ENCODE data around the gene ARPC1A.
"Not testable (repeated sequence)": the region's sequence is repeated elsewhere in the genome, so short reads cannot be mapped to it uniquely, and the experiment has no call there.

The ARPC1A gene

DNA sequence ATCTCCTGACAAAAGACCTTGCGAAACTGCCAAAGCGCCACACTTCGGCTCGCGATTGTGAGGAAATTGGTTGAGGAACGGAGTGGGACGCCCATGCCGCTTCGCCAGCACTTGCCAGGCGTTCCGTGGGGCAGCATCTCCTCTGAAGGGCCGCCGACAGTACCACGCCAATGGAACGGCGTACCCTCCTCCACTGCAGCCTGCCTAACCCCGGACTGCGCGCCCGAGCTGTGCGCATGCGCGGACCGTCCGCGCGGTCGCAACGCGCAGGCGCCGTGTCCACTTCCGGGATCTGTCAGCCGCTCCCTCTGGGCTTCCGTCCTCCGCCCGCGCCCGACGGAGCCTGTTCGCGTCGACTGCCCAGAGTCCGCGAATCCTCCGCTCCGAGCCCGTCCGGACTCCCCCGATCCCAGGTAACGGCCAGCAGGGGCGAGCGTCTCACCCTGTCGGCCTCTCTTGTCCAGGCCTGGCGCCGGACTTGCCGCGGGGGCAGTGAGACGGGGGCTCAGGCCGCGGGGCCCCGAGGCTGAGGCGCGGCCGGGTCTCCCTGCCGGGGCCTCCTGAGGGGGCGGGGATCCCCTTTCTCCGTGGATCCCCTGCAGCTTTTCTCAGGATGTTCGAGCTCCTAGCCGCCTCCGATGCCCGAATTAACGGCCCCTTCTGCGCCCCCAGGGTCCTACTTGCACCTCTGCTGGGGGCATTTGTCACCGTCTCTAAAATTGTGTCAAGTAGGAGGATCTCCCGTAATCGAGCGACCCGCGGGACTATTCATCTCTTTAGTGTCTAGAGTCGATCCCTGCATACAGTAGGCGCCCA lies at the start of gene ARPC1A:
ARPC1A (plus strand) TSS at position 307 of the 816 bp plus-strand sequence. CDS start 7,456 bp downstream, outside the sequence.
- DNase-seq = peak; percentile 95 to 98 (median 98)

DNA sequence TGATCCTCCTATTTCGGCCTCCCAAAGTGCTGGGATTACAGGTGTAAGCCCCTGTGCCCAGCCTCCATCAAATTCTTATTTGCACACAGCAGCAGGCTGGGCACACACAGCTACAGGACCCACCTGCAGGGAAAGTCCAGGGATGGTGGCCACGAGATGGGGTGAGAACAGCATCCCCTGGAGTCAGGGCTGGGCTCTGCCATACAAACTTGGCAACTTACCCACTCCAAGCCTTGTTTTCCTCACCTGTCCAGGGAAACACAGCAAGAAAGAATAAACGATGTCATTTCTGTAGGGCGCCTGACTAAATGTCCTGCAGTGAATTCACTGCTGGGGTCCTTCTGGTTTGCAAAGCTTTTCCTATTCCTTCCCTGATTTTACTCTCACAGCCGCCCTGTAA lies 47.5 kb upstream of the ARPC1A start:
- DNase-seq = no peak

DNA sequence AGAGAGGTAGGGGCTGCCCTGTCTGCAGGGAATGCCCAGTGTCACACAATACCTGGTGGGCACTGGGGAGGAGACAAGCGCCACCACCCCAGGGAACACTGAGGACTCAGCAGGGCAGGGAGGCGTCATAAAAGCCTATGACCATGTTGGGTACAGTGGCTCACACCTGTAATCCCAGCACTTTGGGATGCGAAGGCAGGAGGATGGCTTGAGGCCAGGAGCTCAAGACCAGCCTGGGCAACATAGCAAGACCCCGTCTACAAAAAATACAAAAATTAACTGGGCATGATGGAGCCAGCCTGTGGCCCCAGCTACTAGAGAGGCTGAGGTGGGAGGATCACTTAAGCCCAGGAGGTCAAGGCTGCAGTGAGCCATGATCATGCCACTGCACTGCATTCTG lies 41.5 kb upstream of the ARPC1A start:
- DNase-seq = not testable (repeated sequence)

DNA sequence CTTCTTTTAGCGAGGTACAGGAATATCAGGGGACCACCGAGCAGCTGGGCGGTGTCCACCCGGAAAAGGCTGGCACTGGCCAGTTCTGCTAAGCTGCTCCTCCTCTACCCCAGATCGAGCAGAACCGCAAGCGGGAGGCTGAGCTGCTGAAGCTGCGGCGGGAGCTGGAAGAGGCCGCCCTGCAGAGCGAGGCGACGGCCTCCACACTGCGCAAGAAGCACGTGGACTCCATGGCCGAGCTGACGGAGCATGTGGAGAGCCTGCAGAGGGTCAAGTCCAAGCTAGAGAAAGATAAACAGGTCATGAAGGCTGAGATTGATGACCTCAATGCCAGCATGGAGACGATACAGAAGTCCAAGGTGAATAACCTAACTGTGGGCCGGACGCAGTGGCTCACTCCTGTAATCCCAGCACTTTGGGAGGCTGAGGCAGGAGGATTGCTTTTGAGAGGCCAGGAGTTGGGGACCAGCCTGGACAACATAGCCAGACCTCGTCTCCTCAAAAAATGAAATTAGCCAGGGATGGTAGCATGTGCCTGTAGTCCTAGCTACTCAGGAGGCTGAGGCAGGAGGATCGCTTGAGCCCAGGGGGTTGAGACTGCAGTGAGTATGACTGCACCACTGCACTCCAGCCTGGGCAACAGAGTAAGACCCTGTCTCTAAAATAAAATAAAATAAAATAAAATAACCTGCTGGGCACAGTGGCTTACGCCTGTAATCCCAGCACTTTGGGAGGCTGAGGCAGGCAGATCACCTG lies 37.7 kb upstream of the ARPC1A start:
- no peak for DNase-seq

DNA sequence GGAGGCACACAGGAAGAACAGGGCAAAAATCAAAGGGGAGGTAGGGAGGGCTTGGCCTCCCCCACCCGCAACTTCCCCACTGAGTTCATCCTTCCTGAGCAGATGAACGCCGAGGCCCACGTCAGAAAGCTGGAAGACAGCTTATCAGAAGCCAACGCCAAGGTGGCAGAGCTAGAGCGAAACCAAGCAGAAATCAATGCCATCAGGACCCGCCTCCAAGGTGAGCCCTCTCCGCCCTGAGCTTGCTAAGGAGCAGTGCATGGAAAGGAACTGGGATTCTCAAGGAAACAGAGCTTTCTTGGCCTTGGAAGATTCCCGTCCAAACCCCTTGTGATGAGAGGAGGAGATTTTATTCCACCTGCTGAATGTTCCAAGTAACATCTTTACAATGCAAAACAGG lies 36.5 kb upstream of the ARPC1A start:
- no peak for DNase-seq

DNA sequence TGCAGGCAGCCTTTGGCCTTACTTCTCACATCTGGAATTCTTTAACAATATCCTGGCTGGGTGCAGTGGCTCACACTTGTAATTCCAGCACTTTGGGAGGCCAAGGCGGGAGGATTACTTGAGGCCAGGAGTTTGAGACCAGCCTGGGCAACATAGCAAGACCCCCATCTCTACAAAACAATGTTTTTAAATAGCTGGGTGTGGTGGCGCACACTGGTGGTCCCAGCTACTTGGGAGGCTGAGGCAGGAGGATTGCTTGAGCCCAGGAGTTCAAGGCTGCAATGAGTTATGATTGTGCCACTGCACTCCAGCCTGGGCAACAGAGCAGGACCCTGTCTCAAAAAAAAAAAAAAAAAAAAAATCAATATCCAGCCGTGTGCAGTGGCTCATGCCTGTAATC lies 35.5 kb upstream of the ARPC1A start:
- DNase-seq = not testable (repeated sequence)

DNA sequence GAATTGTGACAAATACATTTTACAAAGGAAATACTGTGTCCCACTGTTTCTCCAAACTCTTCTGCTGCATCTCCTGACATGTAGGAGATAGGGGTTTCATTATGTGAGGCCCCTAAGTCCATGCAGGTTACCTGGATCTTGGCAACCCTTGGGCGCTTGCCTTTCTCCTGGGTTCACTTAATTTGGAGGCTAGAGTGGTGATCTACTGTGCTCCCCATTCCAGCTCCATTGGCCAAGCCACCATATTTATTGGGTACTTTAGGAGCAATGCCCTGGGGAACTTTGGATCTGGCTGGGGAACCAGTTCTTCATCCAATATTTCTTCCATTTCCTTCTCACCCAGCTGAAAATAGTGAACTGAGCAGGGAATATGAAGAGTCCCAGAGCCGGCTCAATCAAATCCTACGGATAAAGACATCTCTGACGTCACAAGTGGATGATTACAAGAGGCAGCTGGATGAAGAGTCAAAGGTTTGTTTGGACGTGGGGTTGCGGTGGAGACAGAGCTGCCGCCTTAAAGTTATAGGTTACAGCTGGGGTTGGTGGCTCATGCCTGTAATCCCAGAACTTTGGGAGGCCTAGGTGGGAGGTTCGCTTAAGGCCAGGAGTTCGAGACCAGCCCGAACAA lies 34.6 kb upstream of the ARPC1A start:
- no peak for DNase-seq

DNA sequence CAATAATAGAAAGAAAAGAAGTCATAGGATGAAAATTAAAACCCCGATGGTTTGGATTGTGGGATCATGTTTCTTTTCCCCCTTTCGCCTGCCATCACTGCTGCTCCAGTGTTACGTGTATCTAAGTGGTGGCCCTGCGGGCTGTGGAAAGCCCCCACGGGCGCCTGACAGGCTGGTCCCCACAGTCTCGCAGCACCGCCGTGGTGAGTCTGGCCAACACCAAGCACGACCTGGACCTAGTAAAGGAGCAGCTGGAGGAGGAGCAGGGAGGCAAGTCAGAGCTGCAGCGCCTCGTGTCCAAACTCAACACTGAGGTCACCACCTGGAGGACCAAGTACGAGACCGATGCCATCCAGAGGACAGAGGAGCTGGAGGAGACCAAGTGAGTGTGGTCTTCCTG lies 33.6 kb upstream of the ARPC1A start:
- DNase-seq = no peak

DNA sequence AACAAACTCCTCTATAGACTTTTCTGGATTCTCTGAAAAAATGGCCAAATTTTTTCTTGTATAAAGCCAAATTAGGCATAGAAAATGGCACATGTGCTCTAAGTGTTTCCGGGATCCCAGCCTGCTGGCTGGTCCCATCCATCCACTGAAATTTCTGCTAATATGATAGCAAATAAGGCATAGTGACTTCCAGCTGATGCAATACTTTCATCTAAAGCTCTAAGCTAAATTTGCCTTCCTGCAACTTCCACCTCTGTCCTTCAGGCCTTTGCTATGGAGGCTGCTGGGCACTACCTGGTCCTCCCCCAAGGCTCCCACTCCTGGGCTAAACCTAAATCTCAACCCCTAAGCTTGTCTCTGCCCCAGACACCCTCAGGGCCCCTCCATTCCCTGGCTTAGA lies 32.5 kb upstream of the ARPC1A start:
- no peak for DNase-seq

DNA sequence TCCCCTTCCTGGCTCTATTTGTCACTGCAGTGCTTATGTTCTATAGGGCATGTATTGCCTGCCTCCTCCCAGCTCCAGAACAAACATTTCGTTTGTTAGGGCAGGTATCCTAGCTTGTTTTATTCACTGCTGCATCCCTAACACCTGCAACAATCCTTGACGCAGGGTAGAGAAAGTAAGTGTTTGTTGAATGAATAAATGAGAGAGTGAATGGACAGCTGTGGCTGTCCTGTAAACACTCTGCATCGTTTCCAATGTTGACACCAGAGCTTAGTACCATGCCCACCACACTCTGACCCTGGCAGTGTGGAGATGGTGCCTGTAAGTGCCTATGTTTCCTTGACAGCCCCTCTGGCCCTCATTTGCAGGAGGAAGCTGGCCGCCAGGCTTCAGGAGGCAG lies 32.0 kb upstream of the ARPC1A start:
- DNase-seq = no peak

DNA sequence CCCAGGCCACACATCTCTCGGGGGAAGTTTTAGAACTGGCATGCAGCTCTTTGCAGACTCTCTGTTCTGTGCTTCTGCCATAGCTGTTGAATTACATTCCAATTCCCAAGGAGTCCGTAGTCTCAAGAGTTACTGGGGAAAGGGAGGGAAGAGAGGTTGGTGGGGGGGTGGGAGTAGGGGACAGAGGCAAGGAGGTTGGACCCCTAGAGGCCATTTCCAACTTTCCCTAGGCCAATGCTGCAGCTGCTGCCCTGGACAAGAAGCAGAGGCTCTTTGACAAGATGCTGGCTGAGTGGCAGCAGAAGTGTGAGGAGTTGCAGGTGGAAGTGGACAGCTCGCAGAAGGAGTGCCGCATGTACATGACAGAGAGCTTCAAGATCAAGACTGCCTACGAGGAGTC lies 29.2 kb upstream of the ARPC1A start:
- DNase-seq = no peak

DNA sequence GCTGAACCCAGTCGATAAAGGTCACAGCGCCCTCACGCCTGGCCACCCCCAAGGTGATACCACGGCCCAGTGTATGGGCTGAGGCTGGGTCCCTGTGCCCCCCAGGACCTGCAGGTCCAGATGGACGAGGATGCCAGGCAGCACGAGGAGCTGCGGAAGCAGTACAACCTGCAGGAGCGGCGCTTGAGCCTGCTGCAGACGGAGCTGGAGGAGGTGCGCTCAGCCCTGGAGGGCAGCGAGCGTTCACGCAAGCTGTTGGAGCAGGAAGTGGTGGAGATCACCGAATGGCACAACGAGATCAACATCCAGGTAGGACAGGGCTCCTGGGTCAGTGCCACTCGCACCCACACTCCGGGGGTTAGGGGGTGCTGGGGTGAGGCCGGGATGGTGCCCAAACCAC lies 24.2 kb upstream of the ARPC1A start:
- DNase-seq = no peak

DNA sequence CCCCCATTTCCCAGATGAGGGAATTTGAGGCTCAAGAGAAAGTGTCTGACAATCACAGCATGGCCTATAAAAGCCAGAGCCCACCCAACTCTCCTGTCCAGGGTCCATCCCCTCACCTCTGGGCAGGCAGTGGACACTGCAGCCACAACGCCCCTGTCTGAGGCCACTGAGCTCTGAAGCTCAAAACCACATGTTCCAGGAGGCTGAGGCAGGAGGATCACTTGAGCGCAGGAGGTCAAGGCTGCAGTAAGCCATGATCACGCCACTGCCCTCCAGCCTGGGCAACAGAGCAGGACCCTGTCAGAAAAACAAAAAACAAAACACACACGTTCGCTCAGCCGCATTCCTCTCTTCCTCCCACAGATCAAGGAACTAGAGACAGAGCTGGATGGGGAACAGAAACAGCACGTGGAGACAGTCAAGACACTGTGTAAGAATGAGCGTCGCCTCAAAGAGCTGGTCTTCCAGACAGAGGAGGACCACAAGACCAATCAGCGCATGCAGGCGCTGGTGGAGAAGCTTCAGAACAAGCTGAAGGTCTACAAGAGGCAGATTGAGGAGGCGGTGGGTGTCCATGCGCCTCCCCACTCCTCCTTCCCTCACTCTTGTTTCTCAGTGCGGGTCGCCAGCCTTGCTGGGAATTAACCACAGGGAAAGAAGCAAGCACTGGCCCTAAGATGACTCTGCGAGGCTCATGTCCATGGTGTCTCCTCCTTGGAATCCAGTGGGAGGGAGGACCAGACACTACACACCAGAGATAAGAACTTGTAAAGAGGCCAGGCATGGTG lies 20.0 kb upstream of the ARPC1A start:
- DNase-seq = peak in 1 of 3 donors; percentile 16

DNA sequence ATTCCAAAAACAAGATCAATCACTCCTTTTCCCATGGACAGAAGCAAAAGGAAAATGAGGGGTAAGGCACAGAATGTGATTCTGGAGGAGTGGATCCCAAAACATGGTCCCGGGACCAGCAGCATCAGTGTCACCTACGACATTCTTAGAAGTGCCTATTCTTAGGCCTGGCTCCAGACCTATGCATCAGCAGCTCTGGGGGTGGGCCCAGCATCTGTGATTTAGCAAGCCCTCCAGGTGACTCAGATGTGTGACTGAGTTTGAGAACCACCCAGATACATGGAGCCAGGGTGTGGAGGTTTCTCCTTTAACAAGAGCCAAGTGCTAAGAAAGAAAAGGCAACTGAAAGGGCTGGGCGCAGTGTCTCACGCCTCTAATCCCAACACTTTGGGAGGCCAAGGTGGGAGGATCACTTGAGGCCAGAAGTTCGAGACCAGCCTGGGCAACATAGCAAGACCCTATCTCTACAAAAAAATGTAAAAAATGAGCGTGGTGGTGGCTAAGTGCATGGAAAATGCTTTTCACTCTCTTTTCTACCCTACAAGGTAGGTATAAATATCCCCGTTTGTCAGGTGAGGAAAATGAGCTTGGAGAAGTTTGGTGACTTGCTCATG lies 17.1 kb upstream of the ARPC1A start:
- DNase-seq = no peak

DNA sequence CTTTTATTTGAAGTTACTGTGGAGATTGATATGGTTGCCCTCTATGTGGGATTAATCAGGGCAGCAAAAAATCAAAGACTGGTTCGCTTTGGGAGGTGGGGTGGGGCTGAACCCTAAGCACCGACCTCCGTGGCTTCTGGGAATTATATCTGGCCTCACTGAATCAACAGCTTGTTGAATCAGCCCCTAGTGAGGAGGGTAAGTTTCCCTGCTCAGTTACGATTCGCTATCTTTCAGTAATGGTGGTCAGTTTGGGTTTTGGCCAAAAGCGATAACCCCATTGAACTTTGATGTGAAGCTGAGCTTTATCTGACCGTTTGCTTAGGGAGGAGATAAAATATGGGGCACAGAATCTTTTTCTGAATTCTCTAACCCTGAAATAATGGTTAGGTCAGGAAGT lies 16.6 kb upstream of the ARPC1A start:
- no peak for DNase-seq

DNA sequence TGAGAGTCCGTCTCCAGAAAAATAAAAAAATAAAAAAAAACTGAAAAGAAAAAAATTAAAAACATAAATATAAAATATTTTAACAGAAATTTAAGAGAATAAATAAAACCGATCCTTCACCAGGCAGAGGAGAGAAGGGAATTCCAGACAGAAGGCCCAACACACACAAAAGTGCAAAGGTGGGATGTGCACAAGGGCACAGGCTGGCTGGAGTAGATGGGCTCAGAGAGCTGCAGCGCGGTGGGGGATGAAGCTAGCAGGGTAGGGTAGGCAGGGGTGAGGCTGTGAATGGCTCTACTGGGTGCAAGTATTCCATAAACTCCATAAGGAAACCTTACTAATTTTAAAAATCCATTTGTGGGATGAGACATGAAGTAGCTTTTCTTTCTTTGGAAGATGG lies 15.7 kb upstream of the ARPC1A start:
- no peak for DNase-seq

DNA sequence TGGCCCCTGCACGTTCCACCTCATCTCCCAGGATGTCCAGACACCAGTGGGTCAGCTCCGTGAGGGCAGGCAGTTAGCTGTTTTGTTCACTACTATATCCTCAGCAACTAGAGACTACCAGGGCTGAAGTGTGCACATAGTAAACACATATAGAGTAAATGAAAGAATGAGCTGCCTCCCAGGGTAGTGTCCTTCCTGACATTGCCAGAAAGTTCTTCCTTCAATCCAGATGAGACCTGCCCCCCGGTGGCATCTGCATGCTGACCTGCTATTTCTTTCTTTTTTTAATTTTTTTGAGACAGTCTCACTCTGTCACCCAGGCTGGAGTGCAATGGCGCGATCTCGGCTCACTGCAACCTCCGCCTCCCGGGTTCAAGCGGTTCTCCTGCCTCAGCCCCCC lies 14.0 kb upstream of the ARPC1A start:
- no peak for DNase-seq

DNA sequence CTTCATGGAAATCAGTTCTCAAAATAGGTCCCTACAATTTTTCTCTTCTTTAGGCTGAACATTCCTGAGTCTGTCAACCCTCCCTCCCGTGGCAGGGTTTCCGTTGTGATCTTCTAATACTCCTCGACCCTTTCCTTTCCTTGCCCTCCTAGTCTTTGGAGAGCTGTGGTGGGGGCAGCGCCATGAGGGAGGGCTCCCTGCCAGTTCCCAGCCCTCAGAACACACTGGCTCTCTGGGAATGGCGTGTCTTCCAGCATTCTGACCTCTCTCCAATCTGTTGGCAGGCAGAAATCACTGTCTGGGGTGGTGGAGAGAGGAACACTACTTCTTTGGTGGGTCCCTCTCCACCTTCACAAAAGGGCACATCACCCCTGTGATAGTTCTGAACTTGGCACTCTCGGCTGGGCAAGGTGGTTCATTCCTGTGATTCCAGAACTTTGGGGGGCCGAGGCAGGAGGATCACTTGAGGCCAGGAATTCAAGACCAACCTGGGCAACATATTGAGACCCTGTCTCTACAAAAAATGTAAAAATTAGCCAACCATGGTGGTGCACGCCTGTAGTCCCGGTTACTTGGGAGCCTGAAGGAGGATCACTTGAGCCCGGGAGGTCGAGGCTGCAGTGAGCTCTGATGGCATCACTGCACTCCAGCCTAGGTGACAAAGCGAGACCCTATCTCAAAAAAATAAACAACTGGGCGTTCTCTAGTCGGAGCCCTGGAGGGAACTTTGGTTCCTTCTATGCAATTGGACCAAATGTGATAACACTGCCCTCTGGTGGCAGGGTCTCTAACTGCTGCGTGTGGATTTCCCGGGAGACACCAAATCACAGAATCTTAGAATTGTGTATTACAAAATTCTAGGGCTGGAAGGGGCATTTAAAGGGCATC lies 13.1 kb upstream of the ARPC1A start:
- peak; percentile 83 to 89 (median 85) for DNase-seq

DNA sequence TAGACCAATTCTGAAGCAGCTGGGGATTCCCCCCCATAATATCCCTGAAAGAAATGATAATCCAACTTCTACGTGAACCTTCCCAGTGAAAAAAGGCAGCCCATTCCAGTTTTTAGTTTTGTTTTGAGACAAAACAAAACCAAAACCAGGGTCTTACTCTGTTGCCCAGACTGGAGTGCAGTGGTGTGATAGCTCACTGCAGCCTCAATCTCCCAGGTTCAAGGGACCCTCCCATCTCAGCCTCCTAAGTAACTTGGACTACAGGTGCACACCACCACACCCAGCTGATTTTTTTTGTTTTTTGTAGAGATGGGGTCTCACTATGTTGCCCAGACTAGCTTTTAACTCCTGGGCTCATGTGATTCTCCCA lies 12.5 kb upstream of the ARPC1A start:
- DNase-seq = peak in 1 of 3 donors; percentile 21

DNA sequence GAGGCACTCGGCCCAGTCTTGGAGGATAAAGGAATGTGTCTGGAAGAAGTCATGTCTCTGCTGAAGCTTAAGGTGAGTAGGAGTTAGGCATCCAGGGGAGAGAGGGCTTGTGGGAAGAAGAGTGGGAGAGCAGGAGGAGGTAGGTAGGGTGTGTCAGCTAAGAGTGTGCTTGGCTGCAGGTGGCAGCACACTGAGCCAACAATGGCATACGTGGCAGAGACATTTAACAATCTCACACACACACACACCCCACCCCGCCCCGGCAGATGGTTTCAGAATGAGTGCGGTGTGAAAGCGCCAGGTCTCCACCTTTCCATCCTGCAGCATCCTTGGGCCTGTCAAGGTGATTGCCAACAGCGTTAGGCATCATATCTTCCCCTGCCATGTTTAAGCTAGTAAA lies 11.2 kb upstream of the ARPC1A start:
- no peak for DNase-seq

DNA sequence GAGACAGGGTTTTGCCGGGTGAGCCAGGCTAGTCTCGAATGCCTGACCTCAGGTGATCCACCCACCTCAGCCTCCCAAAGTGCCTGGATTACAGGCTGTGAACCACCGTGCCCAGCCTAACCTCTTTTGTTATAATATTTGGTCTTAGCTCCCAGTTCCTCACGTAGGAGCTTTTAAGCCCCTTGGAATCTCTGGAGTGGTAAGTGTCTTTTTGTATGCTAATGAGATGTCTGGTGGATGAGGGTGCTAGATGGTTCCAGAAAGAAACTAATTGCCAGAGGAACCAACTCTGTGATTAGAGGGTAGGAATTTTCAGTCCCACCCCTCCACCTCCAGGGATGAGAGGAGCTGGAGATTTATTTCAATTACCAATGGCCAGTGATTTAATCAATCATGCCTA lies 5.3 kb upstream of the ARPC1A start:
- no peak for DNase-seq

DNA sequence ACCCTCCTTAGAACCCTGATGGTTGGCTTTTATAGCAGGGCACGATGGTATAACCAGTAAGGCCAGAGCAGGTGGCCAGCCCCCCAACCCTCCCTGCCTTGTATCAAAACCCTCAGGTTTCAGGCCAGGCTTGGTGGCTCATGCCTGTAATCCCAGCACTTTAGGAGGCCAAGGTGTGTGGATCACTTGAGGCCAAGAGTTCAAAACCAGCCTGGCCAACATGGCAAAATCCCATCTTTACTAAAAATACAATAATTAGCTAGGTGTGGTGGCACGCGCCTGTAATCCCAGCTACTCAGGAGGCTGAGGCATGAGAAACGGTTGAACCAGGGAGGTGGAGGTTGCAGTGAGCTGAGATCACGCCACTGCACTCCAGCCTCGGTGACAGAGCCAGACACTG lies 3.0 kb upstream of the ARPC1A start:
- not testable (repeated sequence) for DNase-seq

Measured in suppressor macrophage treated with lipopolysaccharide for 1 hour (primary cell).